Effector memory CD8-positive, alpha-beta T cell (primary cell): Measurements from ENCODE around the gene ANKRD28.

Experiments
- ATAC-seq: fragments of 150-1000 bp; cut with Tn5 transposase; replicated peaks from 2 replicates; pipeline ENCODE4 v1.10.0; 2021; ENCODE audit warnings: mild to moderate bottlenecking, moderate library complexity
- DNase-seq, 3 experiments: peaks; one replicate each; pipeline ENCODE4 v3.0.0; 2021
- H3K27ac Mint-ChIP-seq, 2 donors: one replicate each; pipeline ENCODE4 v1.8.0; 2022; ENCODE audit warnings: mild to moderate bottlenecking in 2 of 2, mixed read lengths in 2 of 2, moderate library complexity in 2 of 2
- H3K27me3 Mint-ChIP-seq, 2 donors: one replicate each; pipeline ENCODE4 v1.8.0; 2022; ENCODE audit warnings: mixed read lengths in 2 of 2
- H3K36me3 Mint-ChIP-seq: one replicate; pipeline ENCODE4 v1.8.0; 2022; ENCODE audit warnings: mild to moderate bottlenecking, moderate library complexity, mixed read lengths; ENCODE audit not compliant: insufficient read depth
- H3K4me1 Mint-ChIP-seq, 2 donors: one replicate each; pipeline ENCODE4 v1.8.0; 2022; ENCODE audit warnings: low read depth in 2 of 2, mixed read lengths in 2 of 2
- H3K4me3 Mint-ChIP-seq, 2 donors: one replicate each; pipeline ENCODE4 v1.8.0; 2022; ENCODE audit warnings: mild to moderate bottlenecking in 2 of 2, mixed read lengths in 2 of 2, moderate library complexity in 2 of 2
- H3K9me3 Mint-ChIP-seq, 2 donors: one replicate each; pipeline ENCODE4 v1.8.0; 2022; ENCODE audit warnings: mixed read lengths in 2 of 2

The ANKRD28 gene

DNA sequence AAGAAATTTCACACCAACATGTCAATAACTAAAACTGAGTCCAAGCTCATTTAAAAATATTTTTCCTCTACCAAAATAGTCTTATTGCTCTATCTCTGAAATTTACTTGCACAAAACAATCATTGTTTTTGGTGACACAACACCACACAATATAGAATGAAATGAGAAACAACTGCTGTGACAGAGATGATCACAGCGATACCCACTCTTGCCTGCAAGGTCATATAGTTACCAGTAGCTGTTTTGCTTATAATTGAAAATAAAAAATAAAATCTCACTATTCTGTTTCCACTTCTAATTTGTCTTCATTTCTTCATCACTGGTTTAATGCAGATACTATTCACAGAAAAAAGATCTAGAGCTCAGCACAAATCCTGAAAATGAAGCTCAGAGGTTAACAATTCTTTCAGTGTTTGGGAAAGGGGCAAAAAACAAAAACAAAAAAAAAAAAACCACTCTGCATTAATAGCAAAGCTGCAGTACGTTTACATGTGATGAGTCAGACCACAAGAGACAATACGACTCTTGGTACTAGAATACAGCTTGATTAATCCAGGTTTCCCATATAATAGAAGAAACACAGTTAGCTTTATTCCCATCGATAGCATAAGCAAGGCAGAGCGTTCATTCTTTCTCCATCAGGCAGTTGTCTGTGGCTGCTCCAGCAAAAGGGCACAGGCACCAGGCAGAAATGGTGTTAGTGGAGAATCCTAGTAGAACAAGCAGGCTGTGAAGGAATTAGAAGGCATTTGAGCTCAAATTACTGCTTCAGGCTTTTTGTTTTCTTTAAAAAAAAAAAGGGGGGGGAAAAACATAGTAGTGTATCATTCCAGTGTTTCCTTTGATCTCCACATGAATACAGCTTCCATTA is 773 bp downstream of the ANKRD28 start:
- no peak for DNase-seq
- Mint-ChIP-seq H3K4me1 (peaks cover 38 to 63% of the 10 kb centered on the region in 2 donors), H3K27me3 (no peaks in the 10 kb centered on the region), H3K4me3 (peak overlapping the region; percentile 82 to 84), H3K36me3 (peaks cover 37% of the 10 kb centered on the region), H3K9me3 (no peaks in the 10 kb centered on the region), H3K27ac (peak overlapping the region; percentile 89 to 96)
- peak; percentile 35 for ATAC-seq

DNA sequence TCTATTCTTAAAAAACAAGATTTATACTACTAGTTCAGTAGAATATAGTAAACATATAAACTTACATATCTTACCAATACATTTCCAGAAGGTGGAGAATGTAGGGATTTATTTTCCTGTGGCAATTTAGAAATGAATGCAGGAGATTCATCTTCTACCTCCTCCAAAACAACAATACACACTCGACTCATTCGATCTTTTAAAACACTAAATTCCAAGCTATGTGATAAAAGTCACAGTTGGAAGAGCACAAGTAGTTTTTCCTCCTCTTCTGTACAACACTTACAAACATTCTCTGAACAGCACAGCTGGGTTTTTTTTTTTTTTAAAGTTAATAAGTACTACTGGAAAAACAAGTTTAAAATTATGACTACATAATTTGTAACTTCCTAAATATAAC is 1.4 kb downstream of the ANKRD28 start:
- peaks cover 40 to 63% of the 10 kb centered on the region in 2 donors for H3K4me1 Mint-ChIP-seq
- peak overlapping the region; percentile 89 to 96 for H3K27ac Mint-ChIP-seq
- H3K27me3 Mint-ChIP-seq: no peaks in the 10 kb centered on the region
- H3K9me3 Mint-ChIP-seq: no peaks in the 10 kb centered on the region
- ATAC-seq: no peak
- peaks cover 37% of the 10 kb centered on the region for H3K36me3 Mint-ChIP-seq
- no peak for DNase-seq
- peak overlapping the region; percentile 82 to 84 for H3K4me3 Mint-ChIP-seq

DNA sequence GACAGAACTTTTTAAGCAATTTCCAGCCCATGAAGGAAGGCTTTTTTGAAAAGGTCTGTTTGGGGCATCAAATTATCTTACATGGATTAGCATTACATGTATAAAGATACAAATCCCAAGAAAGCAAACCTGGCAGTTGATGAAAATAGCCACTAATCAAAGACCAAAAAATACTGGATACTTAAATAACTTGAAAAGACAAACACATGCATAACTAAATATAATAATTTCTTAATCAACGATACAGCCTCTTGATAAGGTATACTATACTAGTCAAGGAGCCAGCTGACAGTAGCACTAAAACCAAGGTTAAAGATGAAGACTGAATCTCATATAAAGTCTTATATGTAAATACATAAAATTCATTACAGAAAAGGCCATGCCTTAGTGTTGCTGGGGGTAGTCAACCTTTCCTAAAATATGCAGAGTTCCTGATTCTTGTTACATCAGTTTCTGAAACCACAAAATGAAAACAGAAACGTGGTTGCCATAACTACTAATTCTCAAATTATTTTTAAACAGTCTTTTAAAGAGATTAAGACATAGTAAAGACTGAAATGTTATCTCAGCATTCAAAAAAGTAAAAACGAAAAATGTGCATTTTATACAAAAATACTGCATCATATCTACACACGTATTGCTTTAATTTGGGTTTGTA is 2.0 kb downstream of the ANKRD28 start:
- Mint-ChIP-seq H3K4me3 (peak overlapping the region; percentile 82 to 84), H3K36me3 (peaks cover 37% of the 10 kb centered on the region), H3K27ac (peak overlapping the region; percentile 89 to 96), H3K9me3 (no peaks in the 10 kb centered on the region), H3K4me1 (peaks cover 41 to 63% of the 10 kb centered on the region in 2 donors), H3K27me3 (no peaks in the 10 kb centered on the region)
- no peak for DNase-seq
- peak; percentile 46 for ATAC-seq

DNA sequence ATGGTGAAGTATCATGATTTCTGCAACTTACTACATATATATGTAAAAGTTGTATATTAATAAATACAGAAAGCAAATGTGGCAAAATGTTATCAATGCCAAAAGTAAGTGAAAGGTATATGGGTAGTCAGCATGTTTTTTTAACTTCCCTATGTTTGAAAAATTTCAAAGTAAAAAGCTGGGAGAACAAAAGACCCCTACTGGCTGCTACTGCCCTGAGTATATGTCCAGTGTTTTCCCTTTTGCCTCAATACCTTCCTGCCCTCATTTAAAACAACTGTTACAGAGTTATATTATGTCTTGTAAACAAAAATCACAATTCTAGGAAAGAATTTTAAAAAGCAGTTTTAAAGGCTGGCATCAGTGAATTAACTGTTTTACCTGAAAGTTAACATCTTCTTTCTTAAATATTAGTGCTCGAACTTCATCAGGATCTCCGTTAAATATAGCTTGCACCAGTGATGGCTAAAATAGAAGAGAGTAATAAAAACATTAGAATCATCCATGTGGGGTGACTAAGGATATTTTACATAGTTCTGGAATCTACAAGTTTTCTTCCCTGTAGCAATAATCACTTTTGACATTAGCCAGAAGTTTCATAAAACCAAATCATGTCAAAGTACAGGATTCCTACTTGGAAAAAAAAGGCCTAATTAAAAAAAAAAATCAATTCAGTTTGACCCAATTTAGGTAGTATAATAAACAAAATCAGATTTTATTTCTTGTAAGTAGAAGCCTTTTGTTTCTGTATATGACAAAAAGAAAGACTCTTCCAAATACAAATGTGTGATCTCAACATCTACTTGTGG is 2.7 kb downstream of the ANKRD28 start:
- no peak for DNase-seq
- H3K9me3 Mint-ChIP-seq: no peaks in the 10 kb centered on the region
- H3K27me3 Mint-ChIP-seq: no peaks in the 10 kb centered on the region
- ATAC-seq: no peak
- peak overlapping the region; percentile 89 to 96 for H3K27ac Mint-ChIP-seq
- peaks cover 37% of the 10 kb centered on the region for H3K36me3 Mint-ChIP-seq
- peaks cover 41 to 63% of the 10 kb centered on the region in 2 donors for H3K4me1 Mint-ChIP-seq
- H3K4me3 Mint-ChIP-seq: peak overlapping the region; percentile 82 to 84

DNA sequence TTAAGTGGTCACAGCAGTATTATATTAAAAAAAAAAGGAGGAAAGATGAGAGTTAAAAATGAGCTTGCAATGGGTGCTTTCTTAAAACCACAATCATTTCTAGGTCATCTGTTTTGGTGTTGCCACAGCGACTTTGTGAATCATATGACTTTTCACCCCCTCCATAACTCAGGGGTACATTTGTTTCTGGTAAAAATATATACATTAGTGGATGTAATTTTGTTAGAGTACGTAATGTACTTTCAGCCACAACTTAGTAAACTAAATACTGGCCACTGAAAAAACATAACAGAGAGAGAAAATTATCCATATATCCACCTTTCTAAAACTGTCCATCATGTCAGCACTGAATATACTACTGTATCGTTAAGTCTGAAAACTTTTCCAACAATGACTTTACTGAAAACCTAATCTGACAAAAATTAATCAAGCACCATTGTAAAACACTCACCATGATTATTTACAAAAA is 3.4 kb downstream of the ANKRD28 start:
- Mint-ChIP-seq H3K27ac (peak overlapping the region; percentile 89 to 96), H3K36me3 (peaks cover 37% of the 10 kb centered on the region), H3K27me3 (no peaks in the 10 kb centered on the region), H3K4me3 (peak overlapping the region; percentile 44 to 84), H3K9me3 (no peaks in the 10 kb centered on the region), H3K4me1 (peaks cover 41 to 61% of the 10 kb centered on the region in 2 donors)
- peak; percentile 72 for ATAC-seq
- peak in 2 of 3 experiments; percentile 34 to 39 for DNase-seq

DNA sequence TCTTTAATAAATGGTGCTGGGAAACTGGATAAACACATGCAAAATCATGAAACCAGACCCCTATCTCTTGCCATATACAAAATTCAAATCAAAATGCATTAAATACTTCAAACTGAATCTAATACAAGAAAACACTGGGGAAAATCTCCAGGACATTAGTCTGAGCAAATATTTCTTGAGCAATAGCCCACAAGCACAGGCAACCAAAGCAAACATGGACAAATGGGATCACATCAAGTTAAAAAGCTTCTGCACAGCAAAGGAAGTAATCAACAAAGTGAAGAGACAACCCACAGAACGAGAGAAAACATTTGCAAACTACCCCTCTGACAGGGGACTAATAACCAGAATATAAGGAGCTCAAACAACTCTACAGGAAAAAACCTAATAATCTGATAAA is 6.3 kb downstream of the ANKRD28 start:
- no peak for ATAC-seq
- peaks cover 24% of the 10 kb centered on the region for H3K36me3 Mint-ChIP-seq
- H3K27me3 Mint-ChIP-seq: no peaks in the 10 kb centered on the region
- peaks cover 32 to 38% of the 10 kb centered on the region in 2 donors for H3K4me1 Mint-ChIP-seq
- peak overlapping the region; percentile 79 to 96 for H3K27ac Mint-ChIP-seq
- DNase-seq: no peak
- no peaks in the 10 kb centered on the region for H3K9me3 Mint-ChIP-seq
- peak overlapping the region; percentile 9 to 40 for H3K4me3 Mint-ChIP-seq

DNA sequence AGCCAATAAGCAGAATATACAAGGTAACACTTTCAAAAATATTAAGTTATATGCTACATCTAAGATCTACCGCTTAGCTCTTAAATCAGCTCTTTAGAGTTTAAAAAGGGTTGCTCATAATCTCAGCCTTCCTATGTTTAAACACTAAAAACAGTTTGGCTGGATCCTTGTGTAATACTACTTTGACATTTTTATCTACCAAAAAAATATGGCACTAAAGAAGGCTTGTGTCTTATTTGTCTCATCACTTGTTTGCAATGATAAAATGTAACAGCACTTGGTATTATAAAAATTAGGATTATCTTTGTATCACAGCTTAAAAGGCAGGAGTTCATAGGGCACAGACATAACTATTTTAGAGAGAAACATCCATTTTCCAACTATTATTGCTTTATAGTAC is 9.8 kb downstream of the ANKRD28 start:
- H3K4me3 Mint-ChIP-seq: no peak overlapping the region
- H3K27me3 Mint-ChIP-seq: no peaks in the 10 kb centered on the region
- H3K9me3 Mint-ChIP-seq: no peaks in the 10 kb centered on the region
- H3K4me1 Mint-ChIP-seq: peaks cover 33 to 49% of the 10 kb centered on the region in 2 donors
- H3K36me3 Mint-ChIP-seq: peaks cover 19% of the 10 kb centered on the region
- H3K27ac Mint-ChIP-seq: no peak overlapping the region
- ATAC-seq (no peak), DNase-seq (no peak)

DNA sequence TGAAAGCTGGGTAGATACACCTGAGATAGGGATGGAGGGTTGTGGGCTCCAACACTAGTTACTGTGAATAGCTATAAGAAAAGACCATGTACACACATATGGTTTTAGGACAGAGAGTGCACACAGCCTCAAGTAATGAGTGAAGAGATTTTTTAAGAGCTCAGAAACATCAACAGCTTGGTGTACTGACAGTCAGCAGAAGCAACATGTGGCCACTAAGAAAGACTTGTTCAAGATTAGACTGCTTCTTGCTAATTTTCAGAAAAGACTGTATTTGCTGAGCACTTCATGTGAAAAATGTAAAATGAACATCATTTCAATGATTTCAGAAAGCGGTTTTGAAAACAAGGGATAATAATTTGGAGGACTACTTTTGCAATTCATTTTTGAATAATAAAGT is 10.3 kb downstream of the ANKRD28 start:
- peak overlapping the region in 1 of 2 donors; percentile 32 for H3K4me3 Mint-ChIP-seq
- no peaks in the 10 kb centered on the region for H3K27me3 Mint-ChIP-seq
- H3K27ac Mint-ChIP-seq: peak overlapping the region in 1 of 2 donors; percentile 52
- peaks cover 22% of the 10 kb centered on the region for H3K36me3 Mint-ChIP-seq
- H3K9me3 Mint-ChIP-seq: no peaks in the 10 kb centered on the region
- ATAC-seq (peak; percentile 16), DNase-seq (no peak)
- H3K4me1 Mint-ChIP-seq: peaks cover 33 to 51% of the 10 kb centered on the region in 2 donors

DNA sequence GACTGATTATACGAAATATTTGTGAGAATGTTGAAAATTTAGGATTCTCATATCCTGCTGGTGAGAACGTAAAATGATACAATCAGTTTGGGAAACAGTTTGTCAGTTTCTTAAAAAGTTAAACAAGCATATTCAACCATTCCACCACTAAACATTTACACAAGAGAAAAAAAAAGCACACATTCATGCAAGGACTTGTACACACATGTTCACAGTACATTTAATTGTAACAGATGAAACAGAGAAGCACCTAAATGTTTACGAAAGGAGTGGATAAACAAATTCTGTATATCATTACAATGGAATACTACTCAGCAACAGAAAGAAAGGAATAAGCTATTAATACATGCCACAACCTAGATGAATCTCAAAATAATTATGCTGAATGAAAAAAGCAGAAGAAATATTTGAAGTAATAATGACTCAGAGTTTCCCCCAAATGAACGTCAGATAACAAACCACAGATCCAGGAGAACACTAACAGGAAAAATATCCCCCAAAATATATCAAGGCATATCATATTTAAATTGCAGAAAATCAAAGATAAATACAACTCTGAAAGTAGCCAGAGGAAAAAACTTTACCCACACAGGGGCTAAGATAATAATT is 14.3 kb downstream of the ANKRD28 start:
- Mint-ChIP-seq H3K36me3 (peaks cover 28% of the 10 kb centered on the region), H3K4me1 (peaks cover 20 to 31% of the 10 kb centered on the region in 2 donors), H3K4me3 (peak overlapping the region in 1 of 2 donors; percentile 6), H3K27me3 (no peaks in the 10 kb centered on the region), H3K27ac (peak overlapping the region in 1 of 2 donors; percentile 45), H3K9me3 (no peaks in the 10 kb centered on the region)
- ATAC-seq: no peak
- DNase-seq: no peak

DNA sequence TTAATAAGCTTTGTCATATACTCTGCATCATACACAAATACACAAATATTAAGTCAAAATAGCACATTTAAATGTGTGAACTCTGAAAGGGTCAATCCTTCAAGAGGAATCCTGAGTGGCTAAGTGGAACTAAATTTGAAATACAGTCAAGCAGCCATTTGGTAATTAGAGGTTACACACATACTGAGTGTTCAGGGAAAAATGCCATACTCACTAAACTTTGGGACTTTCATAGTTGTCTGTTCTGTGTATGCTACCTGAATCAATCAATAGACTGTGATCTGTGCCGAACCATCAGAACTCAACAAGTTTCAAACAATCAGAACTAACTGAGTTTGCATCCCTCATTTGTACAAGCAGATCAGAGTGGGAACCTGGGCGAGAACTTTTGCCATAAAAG is 15.3 kb downstream of the ANKRD28 start:
- H3K27ac Mint-ChIP-seq: no peak overlapping the region
- no peak for DNase-seq
- H3K4me3 Mint-ChIP-seq: peak overlapping the region in 1 of 2 donors; percentile 33
- ATAC-seq: no peak
- peaks cover 22 to 32% of the 10 kb centered on the region in 2 donors for H3K4me1 Mint-ChIP-seq
- peaks cover 28% of the 10 kb centered on the region for H3K36me3 Mint-ChIP-seq
- H3K9me3 Mint-ChIP-seq: no peaks in the 10 kb centered on the region
- H3K27me3 Mint-ChIP-seq: no peaks in the 10 kb centered on the region

DNA sequence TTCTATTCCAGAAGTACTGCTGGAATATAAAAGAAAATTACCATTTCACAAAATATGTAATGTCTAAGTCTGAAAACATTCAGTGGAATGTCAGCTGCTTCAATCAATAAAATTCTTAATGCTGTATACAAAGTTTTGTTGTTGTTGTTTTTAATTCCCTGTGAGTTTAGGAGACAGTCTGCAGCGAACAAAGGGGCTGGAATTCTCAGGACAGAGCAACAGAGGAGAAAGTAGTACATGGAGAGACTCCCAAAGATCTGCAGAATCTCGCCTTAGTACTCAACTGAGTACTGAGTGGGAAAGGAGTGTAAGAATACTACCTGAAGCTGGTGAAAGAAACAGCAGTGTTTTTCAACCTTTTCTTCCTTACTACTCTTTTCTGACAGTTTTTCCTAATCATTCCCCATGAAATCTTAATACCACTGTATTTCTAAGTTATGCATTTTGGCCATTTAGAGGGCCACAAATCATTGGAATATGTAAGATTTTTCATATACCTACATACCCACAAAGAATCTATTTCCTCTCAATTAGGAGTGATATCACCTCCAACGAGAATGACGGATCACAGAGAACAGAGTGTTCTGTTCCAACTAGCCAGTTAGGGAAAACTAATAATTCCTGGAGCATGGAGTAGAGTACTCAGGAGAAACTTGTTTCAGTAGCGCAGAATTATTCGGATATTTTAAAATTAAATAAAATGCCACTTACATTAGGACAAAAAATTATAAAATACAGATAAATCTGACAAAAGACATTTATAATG is 16.0 kb downstream of the ANKRD28 start:
- DNase-seq (no peak), ATAC-seq (no peak)
- H3K36me3 Mint-ChIP-seq: peaks cover 30% of the 10 kb centered on the region
- H3K27ac Mint-ChIP-seq: no peak overlapping the region
- no peaks in the 10 kb centered on the region for H3K9me3 Mint-ChIP-seq
- no peak overlapping the region for H3K4me3 Mint-ChIP-seq
- no peaks in the 10 kb centered on the region for H3K27me3 Mint-ChIP-seq
- H3K4me1 Mint-ChIP-seq: peaks cover 22 to 29% of the 10 kb centered on the region in 2 donors

DNA sequence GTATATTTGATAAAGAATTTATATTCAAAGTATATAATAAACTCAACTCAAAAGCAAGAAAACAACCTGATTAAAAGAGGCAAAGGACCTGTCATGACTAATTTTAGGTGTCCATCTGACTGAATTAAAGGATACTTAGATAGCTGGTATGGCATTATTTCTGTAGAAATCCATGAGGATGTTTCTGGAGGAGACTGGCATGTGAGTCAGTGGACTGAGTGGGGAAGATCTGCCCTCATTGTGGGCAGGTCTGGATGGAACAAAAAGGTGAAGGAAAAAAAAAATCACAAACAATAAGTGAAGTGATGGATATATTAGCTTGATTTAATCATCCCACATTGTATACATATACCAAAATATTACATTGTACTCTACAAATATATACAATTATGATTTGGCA is 16.6 kb downstream of the ANKRD28 start:
- DNase-seq: no peak
- Mint-ChIP-seq H3K4me1 (peaks cover 20 to 28% of the 10 kb centered on the region in 2 donors), H3K27ac (peak overlapping the region in 1 of 2 donors; percentile 20), H3K9me3 (no peaks in the 10 kb centered on the region), H3K36me3 (peaks cover 35% of the 10 kb centered on the region), H3K4me3 (no peak overlapping the region), H3K27me3 (no peaks in the 10 kb centered on the region)
- no peak for ATAC-seq
